ENCODE data around the gene ATP5F1E. TPM values are rescaled to one million over a fixed set of nuclear protein-coding genes. Genes with fewer than 3 reads are reported as not detected.

ATP5F1E gene
- total and polyA plus RNA-seq, 10 of the 15 experiments (the other 5 are each of a cell fraction or from before 2014, with no cell fraction given): 49.0 to 407 (median 117) TPM

DNA sequence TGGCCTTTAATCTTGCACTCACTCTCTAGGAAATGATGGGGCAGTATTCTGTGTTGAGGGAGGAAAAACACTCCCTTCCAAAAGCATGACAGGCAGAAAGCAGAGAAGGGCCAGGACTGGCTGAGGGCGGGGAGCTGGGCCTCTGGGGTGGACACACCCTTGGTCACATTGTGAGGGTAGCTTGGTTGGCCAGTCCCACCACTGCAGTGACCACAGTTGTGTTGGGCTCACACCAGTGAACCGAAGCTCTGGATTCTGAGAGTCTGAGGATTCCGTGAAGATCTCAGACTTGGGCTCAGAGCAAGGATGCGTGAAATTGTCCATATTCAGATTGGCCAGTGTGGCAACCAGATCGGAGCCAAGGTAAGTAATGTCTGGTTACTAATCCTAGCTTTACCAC lies 12.9 kb downstream of the ATP5F1E start, which contains the start of gene TUBB1:
Gene TUBB1 (plus strand): TSS at position 213 of the 400 bp plus-strand sequence. CDS start 94 bp downstream, at position 307.
- H3K36me3 ChIP-seq (ENCODE audit: control insufficient read depth in 2 of 2, insufficient read depth in 2 of 2, low read length in 1 of 2): peaks cover 9 to 16% of the 10 kb centered on the region in 2 experiments
- WGBS (ENCODE audit: insufficient coverage, insufficient replicate concordance, low lambda C conversion rate, missing lambda C conversion rate): 96% methylated on average over 5 of the region's 5 CpGs
- SMC1A ChIA-PET (ENCODE audit: uncharacterized antibody, unreplicated experiment): interaction anchor here (1.1 kb wide), 1 partner anchor 10 kb away, joined by 3 read pairs; no protein-coding TSS in a partner anchor
- peaks cover 11% of the 10 kb centered on the region for H3K4me1 ChIP-seq (ENCODE audit: control insufficient read depth, insufficient read depth, low read length)
- no peak within 1 kb of the TSS for H3K4me2 ChIP-seq (ENCODE audit: control insufficient read depth, insufficient read depth)
- no peak within 1 kb of the TSS for H3K9ac ChIP-seq (ENCODE audit: control insufficient read depth, insufficient read depth, low read length)
- H2AFZ ChIP-seq (ENCODE audit: control insufficient read depth, low read depth, low read length): no peak within 1 kb of the TSS
- DNase-seq (ENCODE audit: low read depth, low spot score) (no peak), FAIRE-seq (no peak), ATAC-seq (no peak)
- intact Hi-C loops (cut with micrococcal nuclease; ENCODE audit: unreplicated experiment) (no loop called here), in situ Hi-C loops (cut with MboI) (no loop called here)
- H3K79me2 ChIP-seq (ENCODE audit: control insufficient read depth, insufficient read depth, low read length): no peaks in the 10 kb centered on the region
- CTCF ChIA-PET: no interaction called here
- no peaks in the 10 kb centered on the region for H3K27me3 ChIP-seq (replicated peaks in 1 of 2; ENCODE audit: control insufficient read depth in 2 of 2, insufficient read depth in 2 of 2, low read length in 1 of 2)
- RAD21 ChIA-PET (ENCODE audit: unreplicated experiment): no interaction called here
- H3K9me3 ChIP-seq (replicated peaks; ENCODE audit: control insufficient read depth, insufficient read depth, low read length): no peaks in the 10 kb centered on the region
- BruUV-seq (replicated peaks): no TSS peak
- POLR2A ChIA-PET: interaction anchor here (1.0 to 1.2 kb wide), 2 partner anchors 13 to 36 kb away, joined by 3 read pairs; partner anchors contain the start of gene ATP5F1E
- no peak within 1 kb of the TSS for H3K4me3 ChIP-seq
- no peaks in the 10 kb centered on the region for H4K20me1 ChIP-seq (ENCODE audit: control insufficient read depth, insufficient read depth)
- H3K27ac ChIP-seq (ENCODE audit: control insufficient read depth, insufficient read depth): no peak within 1 kb of the TSS
- TF ChIP-seq SIN3A (IDR thresholded peaks at IDR 0.05; ENCODE audit: low read depth, low read length) (no peak), NR2C2 (IDR thresholded peaks at IDR 0.05; ENCODE audit: borderline replicate concordance, control insufficient read depth, insufficient read length, low read depth) (no peak), NFXL1 (IDR thresholded peaks at IDR 0.05; ENCODE audit: borderline replicate concordance) (no peak), ZNF217 (IDR thresholded peaks at IDR 0.05) (no peak), SRF (IDR thresholded peaks at IDR 0.05; ENCODE audit: low read depth in 2 of 2, low read length in 2 of 2) (no peak), CHD4 (IDR thresholded peaks at IDR 0.05) (no peak)
- TF ChIP-seq, protein P1, sequence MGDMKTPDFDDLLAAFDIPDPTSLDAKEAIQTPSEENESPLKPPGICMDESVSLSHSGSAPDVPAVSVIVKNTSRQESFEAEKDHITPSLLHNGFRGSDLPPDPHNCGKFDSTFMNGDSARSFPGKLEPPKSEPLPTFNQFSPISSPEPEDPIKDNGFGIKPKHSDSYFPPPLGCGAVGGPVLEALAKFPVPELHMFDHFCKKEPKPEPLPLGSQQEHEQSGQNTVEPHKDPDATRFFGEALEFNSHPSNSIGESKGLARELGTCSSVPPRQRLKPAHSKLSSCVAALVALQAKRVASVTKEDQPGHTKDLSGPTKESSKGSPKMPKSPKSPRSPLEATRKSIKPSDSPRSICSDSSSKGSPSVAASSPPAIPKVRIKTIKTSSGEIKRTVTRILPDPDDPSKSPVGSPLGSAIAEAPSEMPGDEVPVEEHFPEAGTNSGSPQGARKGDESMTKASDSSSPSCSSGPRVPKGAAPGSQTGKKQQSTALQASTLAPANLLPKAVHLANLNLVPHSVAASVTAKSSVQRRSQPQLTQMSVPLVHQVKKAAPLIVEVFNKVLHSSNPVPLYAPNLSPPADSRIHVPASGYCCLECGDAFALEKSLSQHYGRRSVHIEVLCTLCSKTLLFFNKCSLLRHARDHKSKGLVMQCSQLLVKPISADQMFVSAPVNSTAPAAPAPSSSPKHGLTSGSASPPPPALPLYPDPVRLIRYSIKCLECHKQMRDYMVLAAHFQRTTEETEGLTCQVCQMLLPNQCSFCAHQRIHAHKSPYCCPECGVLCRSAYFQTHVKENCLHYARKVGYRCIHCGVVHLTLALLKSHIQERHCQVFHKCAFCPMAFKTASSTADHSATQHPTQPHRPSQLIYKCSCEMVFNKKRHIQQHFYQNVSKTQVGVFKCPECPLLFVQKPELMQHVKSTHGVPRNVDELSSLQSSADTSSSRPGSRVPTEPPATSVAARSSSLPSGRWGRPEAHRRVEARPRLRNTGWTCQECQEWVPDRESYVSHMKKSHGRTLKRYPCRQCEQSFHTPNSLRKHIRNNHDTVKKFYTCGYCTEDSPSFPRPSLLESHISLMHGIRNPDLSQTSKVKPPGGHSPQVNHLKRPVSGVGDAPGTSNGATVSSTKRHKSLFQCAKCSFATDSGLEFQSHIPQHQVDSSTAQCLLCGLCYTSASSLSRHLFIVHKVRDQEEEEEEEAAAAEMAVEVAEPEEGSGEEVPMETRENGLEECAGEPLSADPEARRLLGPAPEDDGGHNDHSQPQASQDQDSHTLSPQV (IDR thresholded peaks at IDR 0.05): no peak
- TF ChIP-seq, protein P2, sequence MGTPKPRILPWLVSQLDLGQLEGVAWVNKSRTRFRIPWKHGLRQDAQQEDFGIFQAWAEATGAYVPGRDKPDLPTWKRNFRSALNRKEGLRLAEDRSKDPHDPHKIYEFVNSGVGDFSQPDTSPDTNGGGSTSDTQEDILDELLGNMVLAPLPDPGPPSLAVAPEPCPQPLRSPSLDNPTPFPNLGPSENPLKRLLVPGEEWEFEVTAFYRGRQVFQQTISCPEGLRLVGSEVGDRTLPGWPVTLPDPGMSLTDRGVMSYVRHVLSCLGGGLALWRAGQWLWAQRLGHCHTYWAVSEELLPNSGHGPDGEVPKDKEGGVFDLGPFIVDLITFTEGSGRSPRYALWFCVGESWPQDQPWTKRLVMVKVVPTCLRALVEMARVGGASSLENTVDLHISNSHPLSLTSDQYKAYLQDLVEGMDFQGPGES (IDR thresholded peaks at IDR 0.05): no peak
- TF ChIP-seq, protein P3, sequence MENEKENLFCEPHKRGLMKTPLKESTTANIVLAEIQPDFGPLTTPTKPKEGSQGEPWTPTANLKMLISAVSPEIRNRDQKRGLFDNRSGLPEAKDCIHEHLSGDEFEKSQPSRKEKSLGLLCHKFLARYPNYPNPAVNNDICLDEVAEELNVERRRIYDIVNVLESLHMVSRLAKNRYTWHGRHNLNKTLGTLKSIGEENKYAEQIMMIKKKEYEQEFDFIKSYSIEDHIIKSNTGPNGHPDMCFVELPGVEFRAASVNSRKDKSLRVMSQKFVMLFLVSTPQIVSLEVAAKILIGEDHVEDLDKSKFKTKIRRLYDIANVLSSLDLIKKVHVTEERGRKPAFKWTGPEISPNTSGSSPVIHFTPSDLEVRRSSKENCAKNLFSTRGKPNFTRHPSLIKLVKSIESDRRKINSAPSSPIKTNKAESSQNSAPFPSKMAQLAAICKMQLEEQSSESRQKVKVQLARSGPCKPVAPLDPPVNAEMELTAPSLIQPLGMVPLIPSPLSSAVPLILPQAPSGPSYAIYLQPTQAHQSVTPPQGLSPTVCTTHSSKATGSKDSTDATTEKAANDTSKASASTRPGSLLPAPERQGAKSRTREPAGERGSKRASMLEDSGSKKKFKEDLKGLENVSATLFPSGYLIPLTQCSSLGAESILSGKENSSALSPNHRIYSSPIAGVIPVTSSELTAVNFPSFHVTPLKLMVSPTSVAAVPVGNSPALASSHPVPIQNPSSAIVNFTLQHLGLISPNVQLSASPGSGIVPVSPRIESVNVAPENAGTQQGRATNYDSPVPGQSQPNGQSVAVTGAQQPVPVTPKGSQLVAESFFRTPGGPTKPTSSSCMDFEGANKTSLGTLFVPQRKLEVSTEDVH (IDR thresholded peaks at IDR 0.05; ENCODE audit: low read depth, partially characterized antibody): no peak
- TF ChIP-seq, protein P4, sequence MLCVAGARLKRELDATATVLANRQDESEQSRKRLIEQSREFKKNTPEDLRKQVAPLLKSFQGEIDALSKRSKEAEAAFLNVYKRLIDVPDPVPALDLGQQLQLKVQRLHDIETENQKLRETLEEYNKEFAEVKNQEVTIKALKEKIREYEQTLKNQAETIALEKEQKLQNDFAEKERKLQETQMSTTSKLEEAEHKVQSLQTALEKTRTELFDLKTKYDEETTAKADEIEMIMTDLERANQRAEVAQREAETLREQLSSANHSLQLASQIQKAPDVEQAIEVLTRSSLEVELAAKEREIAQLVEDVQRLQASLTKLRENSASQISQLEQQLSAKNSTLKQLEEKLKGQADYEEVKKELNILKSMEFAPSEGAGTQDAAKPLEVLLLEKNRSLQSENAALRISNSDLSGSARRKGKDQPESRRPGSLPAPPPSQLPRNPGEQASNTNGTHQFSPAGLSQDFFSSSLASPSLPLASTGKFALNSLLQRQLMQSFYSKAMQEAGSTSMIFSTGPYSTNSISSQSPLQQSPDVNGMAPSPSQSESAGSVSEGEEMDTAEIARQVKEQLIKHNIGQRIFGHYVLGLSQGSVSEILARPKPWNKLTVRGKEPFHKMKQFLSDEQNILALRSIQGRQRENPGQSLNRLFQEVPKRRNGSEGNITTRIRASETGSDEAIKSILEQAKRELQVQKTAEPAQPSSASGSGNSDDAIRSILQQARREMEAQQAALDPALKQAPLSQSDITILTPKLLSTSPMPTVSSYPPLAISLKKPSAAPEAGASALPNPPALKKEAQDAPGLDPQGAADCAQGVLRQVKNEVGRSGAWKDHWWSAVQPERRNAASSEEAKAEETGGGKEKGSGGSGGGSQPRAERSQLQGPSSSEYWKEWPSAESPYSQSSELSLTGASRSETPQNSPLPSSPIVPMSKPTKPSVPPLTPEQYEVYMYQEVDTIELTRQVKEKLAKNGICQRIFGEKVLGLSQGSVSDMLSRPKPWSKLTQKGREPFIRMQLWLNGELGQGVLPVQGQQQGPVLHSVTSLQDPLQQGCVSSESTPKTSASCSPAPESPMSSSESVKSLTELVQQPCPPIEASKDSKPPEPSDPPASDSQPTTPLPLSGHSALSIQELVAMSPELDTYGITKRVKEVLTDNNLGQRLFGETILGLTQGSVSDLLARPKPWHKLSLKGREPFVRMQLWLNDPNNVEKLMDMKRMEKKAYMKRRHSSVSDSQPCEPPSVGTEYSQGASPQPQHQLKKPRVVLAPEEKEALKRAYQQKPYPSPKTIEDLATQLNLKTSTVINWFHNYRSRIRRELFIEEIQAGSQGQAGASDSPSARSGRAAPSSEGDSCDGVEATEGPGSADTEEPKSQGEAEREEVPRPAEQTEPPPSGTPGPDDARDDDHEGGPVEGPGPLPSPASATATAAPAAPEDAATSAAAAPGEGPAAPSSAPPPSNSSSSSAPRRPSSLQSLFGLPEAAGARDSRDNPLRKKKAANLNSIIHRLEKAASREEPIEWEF (IDR thresholded peaks at IDR 0.05; ENCODE audit: insufficient replicate concordance, low read depth, low read length): no peak

Data from GM12878 (cell line).